Measurements from ENCODE around the gene REC8. TPM values are rescaled to one million over a fixed set of nuclear protein-coding genes. Genes with fewer than 3 reads are reported as not detected.
A peak's percentile ranks its signal among the peaks of the same experiment; 100 is the strongest.
"Not testable (repeated sequence)": the region's sequence is repeated elsewhere in the genome, so short reads cannot be mapped to it uniquely, and the experiment has no call there.

The REC8 gene
- total RNA-seq, 2 donors from 2014 or later, result 3.8 to 5.6 TPM

DNA sequence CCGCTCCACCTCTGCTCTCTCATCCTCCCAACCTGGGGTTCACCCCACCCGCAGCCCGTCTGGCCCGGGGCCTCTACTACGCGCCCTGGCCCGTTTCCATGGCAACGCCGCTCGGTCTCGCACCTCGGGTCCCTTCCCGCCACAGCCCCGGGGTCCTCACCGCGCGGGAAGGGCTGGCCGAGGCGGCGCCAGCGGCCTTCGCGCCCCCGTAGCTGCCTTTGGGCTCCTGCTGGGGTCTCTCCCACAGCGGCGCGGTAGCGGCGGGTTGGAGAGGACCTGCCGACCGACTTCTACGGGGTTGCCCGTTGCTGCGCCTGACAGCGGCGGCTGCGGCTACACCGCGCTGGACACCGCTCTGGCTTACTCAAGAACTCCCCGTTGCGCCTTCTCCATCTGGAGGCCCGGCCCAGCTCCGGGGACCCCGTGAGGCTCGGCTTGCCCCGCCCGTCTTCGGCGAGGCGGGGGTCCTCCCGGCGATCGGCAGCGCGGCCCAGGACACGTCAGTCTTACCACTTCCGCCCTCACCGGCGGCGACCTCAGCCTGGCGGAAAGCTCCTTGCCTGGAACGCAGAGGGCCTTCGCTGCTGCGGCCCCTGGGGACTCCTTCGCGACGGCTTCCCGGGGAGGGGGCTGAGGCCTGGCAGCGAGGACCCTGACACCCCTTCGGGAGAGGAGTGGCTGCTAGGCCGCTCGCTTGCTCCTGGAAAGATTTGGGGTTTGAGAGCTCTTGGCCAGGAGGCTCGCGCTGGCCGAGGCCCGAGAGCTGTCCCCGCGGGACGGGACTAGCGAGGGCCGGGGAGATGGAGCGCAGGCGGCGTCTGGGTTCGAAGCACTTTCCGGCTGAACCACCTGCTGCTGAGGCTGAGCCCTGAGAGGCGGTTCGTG, 23.5 kb downstream of the REC8 start, which contains the start of gene TM9SF1:
Gene TM9SF1, minus strand, starts transcription at position 256 of the 885 bp plus-strand sequence. CDS start 422 bp downstream, outside the sequence.
- H3K36me3 ChIP-seq, result peaks cover 15% of the 10 kb centered on the region
- no peaks in the 10 kb centered on the region for H3K9me3 ChIP-seq
- peak; percentile 87 for DNase-seq (ENCODE audit: low spot score)
- no peaks in the 10 kb centered on the region for H3K27me3 ChIP-seq
- H3K4me1 ChIP-seq, result peaks cover 0 to 38% of the 10 kb centered on the region in 2 donors
- peak within 1 kb of the TSS; percentile 95 to 96 for H3K27ac ChIP-seq
- no peak for TF ChIP-seq CTCF (IDR thresholded peaks at IDR 0.05)
- peak within 1 kb of the TSS; percentile 88 to 89 for H3K4me3 ChIP-seq

DNA sequence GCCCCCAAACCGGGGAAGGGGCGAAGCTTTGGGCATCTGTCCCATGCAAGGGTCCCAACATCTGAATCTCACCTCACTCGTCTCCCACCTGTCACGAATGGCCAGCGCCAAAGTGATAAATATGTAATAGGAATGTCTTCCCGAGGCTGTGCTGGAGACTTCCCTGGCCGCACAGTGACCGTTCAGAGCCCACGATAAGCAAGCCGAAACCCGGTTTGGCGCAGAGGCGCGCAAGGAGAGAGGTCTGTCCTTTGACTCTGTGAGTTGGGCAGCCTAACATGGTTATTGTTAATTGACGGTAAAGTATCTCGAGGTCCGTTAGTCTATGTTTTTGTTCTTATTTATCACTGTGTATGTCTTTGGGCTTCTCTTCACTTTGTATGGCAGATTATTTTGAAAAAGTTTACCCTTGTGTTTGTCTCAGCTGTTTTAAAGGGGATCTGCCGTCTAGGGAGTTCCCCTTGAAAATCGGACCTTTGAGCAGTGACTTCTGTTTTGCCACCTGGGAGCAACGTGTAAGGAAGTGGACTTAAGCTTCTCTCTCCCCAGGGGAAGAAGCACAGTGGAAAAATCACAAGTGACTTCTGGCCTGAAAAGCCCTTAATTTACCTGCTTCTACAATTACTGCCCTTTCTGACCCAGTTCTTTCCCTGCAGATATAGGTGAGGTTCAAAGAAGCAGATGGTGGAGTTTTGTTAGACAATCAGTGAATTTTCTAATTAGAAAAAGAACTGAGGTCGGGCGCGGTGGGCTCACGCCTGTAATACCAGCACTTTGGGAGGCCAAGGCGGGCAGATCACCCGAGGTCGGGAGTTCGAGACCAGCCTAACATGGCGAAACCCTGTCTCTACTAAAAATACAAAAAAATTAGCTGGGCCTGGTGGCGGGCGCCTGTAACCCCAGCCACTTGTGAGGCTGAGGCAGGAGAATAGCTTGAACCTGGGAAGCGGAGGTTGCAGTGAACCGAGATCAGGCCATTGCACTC, 24.5 kb downstream of the REC8 start:
- peaks cover 0 to 38% of the 10 kb centered on the region in 2 donors for H3K4me1 ChIP-seq
- H3K4me3 ChIP-seq, result peak overlapping the region; percentile 88 to 89
- H3K27ac ChIP-seq, result peak overlapping the region; percentile 95 to 96
- no peaks in the 10 kb centered on the region for H3K9me3 ChIP-seq
- no peak for TF ChIP-seq CTCF (IDR thresholded peaks at IDR 0.05)
- H3K27me3 ChIP-seq, result no peaks in the 10 kb centered on the region
- no peak for DNase-seq (ENCODE audit: low spot score)
- peaks cover 15% of the 10 kb centered on the region for H3K36me3 ChIP-seq

- Histone ChIP-seq H3K4me1 (peaks cover 0 to 38% of the 10 kb centered on the region in 2 donors), H3K9me3 (no peaks in the 10 kb centered on the region), H3K36me3 (peaks cover 10% of the 10 kb centered on the region), H3K27me3 (no peaks in the 10 kb centered on the region), H3K27ac (no peak overlapping the region), H3K4me3 (no peak overlapping the region)
- DNase-seq (ENCODE audit: low spot score), result no peak
- TF ChIP-seq CTCF (IDR thresholded peaks at IDR 0.05), result no peak
Measured at GRCh38 chr14:24197056-24197450, 25.2 kb downstream of the REC8 start.

GRCh38 chr14:24198814-24199524, 27.1 kb downstream of the REC8 start:
- Histone ChIP-seq H3K27ac (no peak overlapping the region), H3K9me3 (no peaks in the 10 kb centered on the region), H3K4me1 (peaks cover 0 to 36% of the 10 kb centered on the region in 2 donors), H3K36me3 (no peaks in the 10 kb centered on the region), H3K27me3 (no peaks in the 10 kb centered on the region), H3K4me3 (no peak overlapping the region)
- no peak for TF ChIP-seq CTCF (IDR thresholded peaks at IDR 0.05)
- DNase-seq (ENCODE audit: low spot score), result no peak

DNA sequence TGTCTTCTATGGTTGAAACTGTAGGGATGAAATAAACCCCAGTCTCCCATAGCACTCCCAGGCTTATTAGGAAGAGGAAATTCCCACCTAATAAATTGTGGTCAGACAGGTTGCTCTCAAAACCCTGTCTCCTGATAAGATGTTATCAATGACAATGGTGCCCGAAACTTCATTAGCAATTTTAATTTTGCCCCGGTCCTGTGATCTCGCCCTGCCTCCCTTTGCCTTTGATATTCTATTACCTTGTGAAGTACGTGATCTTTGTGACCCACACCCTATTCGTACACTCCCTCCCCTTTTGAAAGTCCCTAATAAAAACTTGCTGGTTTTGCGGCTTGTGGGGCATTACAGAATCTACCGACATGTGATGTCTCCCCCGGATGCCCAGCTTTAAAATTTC, 30.7 kb downstream of the REC8 start:
- not testable (repeated sequence) for DNase-seq (ENCODE audit: low spot score); H3K9me3 ChIP-seq; H3K27ac ChIP-seq; H3K27me3 ChIP-seq; H3K4me3 ChIP-seq; H3K4me1 ChIP-seq
- peaks cover 16% of the 10 kb centered on the region for H3K36me3 ChIP-seq

- not testable (repeated sequence) for H3K4me1 ChIP-seq; H3K9me3 ChIP-seq; H3K27me3 ChIP-seq; DNase-seq (ENCODE audit: low spot score); H3K27ac ChIP-seq; H3K4me3 ChIP-seq
- H3K36me3 ChIP-seq, result peaks cover 20% of the 10 kb centered on the region
Measured at GRCh38 chr14:24203249-24203886, 31.5 kb downstream of the REC8 start.
